ENCODE results near the gene GPR18.
"Not testable (repeated sequence)": the region's sequence is repeated elsewhere in the genome, so short reads cannot be mapped to it uniquely, and the experiment has no call there.

GPR18 gene

GRCh38 chr13:99228737-99229691 lies 29.2 kb downstream of the GPR18 start:
- peak; percentile 91 for DNase-seq

DNA sequence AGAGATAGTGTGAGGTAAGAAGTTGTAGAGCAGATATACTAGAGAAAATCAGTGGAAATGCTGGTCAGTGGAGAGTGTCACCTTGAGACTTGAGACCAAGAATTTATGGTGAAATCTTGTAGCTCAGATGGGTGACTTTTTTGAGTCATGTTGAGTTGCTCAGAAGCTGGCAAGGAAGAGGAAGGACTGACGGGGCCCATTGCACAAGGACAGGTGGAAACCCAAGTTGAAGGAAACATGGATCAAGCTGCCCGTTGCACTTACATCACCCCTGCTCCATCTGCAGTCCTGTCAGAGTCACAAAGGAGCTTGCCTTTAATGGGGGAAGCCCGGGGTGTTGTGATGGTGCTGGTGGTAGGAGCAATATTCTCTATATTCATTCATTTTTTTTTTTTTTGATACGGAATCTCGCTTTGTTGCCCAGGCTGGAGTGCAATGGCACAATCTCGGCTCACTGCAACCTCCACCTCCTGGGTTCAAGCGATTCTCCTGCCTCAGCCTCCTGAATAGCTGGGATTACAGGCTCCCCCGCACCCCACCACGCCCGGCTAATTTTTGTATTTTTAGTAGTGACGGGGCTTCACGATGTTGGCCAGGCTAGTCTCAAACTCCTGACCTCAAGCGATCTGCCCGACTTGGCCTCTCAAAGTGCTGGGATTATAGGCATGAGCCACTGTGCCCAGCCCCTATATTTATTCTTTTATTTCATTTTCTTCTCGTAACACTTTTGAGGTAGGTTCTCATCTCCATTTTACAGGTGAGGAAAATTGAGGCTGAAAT lies 30.1 kb downstream of the GPR18 start:
- DNase-seq = no peak

DNA sequence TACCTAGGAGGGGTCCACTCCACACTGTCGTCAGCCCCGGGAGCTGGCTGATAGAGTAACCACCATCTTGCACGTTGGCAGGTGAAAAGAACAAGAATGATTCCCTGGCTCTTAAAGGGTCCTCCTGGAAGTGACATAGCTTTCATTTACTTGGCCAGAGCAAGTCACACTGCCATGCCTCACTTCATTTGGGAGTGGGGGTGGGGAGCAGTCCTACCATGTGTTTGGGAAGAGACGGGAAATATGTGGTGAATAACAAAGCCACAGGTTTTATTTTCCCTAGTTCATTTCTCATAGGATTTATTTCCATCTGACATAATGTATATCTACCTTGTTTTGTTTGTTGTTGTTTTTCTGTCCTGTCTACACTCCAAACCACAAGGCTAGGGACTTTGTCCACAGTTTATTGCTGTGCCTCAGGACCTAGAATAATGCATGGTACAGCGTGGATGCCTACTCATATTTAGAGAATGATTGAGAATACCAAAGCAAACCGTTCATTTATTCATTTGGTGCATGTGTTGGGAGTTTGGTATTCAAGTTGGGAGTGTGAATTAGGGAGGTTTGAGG lies 30.8 kb downstream of the GPR18 start:
- no peak for DNase-seq

GRCh38 chr13:99226513-99226912 lies 31.7 kb downstream of the GPR18 start:
- no peak for DNase-seq

GRCh38 chr13:99225078-99225477 lies 33.1 kb downstream of the GPR18 start:
- no peak for DNase-seq

- DNase-seq = no peak
Observed at GRCh38 chr13:99224021-99224420, 34.2 kb downstream of the GPR18 start.

GRCh38 chr13:99223587-99223986 lies 34.6 kb downstream of the GPR18 start:
- DNase-seq = no peak

DNA sequence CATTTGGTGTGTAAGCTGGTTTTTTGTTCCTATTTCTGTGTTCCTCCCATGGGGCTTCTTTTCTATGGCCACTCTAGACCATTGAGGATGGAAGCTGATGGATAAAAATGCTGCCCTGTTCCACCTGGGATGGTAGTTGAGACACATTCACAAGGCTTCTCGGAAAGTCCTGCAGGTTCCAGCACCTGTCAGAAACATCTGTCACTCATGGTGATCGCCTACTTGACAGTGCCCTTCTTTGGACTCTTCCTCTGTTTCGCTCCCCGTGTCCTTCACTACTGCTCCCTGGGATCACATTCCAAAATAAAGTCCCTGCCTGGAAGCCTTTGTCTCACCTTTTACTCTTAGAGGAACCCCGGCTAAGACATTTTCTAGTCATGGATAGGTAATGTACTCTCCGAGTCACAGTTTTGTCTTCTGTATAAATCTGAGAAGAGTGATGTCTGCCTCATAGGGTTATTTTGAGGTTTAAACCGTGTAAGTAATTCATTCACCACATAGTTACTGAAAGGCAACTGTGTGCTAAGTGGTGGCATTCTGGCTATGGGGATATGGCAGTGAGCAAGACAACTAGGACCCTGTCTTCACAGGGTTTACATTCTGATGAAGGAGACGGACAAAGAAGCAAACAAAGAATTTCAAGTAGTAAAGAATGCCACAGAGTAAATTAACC lies 36.5 kb downstream of the GPR18 start:
- no peak for DNase-seq

GRCh38 chr13:99220199-99220935 lies 37.8 kb downstream of the GPR18 start:
- no peak for DNase-seq

DNA sequence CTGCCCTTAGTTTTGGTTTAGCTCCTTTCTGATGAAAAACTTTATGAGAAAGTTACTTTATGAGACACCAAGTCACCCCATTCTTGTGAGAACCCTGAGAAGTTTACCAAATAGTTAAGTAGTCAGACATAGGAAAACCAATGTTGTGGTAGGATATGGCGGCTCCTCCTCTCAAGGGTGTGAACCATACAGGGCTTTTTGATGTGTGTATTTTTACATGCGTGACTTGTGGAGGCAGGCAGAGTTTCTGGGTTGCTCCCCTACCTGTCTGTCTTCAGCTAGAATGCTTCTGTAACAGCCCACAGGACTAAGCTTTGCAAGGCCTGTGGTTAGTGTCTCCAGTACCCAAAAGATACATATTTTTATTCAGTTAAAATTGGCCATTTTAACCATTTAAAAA lies 39.2 kb downstream of the GPR18 start:
- no peak for DNase-seq

- no peak for DNase-seq
Observed at GRCh38 chr13:99218545-99218944, 39.6 kb downstream of the GPR18 start.

DNA sequence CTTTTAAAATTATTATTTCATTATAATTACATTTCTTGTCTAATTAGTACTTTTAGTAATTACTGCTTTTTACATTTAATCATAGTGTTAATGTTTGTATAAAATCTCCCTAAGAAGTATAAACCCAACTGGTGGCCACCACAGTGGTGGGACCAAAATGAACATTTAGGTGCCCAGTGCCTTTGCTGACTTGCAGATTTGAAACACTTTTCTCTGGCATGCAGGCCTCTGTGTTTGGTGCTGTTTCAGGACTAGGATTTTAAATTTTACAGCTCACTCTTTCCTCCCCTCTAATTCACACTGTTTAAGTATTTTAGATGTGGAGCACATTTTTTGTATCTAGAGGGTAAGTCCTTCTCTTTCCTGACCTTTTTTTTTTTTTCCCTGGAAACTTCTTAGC lies 40.1 kb downstream of the GPR18 start:
- DNase-seq = no peak

GRCh38 chr13:99217461-99218110 lies 40.6 kb downstream of the GPR18 start:
- no peak for DNase-seq

- DNase-seq = no peak
Observed at GRCh38 chr13:99215184-99215830, 42.9 kb downstream of the GPR18 start.

GRCh38 chr13:99214731-99215130 lies 43.4 kb downstream of the GPR18 start:
- no peak for DNase-seq

- DNase-seq = no peak
Observed at GRCh38 chr13:99214232-99214631, 43.9 kb downstream of the GPR18 start.

DNA sequence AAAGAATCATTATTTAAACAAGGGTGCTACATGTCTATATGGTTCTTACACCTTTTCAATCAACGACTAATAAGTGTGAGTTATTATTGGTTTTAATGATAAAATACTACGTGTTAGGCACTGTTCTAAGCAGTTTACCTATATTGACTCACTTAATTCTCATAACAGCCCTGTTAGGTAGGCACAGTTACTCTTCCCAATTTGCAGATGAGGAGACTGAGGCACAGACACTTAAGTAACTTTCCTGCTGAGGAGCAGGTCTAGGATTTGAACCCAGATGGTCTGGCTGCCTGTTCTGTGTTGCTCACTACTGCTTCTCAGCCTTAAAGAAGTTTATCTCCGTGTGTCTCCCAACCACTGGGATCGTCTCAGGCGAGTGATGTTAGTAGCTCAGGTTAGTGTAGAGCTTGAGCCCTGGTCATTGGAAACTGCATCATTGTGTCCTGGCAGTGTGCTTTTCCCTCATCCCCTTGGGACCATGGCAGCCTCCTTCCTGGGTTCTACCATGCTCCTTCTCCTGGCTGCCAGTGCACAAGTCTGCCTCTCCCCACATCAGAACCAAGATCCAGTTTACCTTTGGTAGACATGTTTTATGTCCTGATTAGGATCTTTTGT lies 46.7 kb downstream of the GPR18 start:
- no peak for DNase-seq

- not testable (repeated sequence) for DNase-seq
Observed at GRCh38 chr13:99210627-99211026, 47.6 kb downstream of the GPR18 start.

DNA sequence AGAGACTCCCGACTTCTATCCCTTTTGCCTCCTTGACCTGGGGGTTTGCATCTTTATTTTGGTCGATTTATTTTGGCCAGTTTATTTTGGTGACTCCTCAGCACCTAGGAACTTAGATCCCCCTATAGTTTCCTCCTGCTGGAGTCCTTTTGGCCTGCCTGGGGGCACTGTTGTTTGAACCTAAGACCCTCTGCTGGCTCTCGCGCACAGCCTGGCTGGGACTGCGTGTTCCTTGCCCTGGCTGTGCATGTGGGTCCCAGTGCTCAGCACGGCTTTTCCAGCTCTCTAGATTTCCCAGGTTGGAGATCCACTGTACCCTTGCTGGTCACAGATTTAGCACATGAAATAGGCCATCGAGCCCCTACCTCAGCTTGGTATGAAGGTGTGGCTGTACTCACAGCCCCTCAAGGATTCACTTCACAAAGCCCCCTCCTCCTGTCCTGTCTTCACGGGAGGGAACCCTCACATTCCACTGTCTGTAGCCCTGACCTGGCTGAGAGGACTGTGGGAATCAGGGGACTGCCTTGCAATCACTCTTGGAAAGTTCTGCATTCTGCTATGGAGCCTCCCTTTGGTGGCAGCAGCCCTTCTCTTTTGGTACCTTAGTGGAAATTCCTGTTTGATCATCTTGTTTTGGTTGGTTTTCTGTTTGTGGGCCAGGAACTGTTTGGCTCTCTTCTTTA lies 49.2 kb downstream of the GPR18 start:
- DNase-seq = no peak

- no peak for DNase-seq
Observed at GRCh38 chr13:99208185-99208584, 50.0 kb downstream of the GPR18 start.

Measured in fibroblast of skin of right quadriceps (primary cell).